GM18873 (cell line): Measurements from ENCODE around the gene ZNF567.
"Not testable (repeated sequence)": the region's sequence is repeated elsewhere in the genome, so short reads cannot be mapped to it uniquely, and the experiment has no call there.

Source experiments
- ATAC-seq: cut with Tn5 transposase; IDR thresholded peaks from one replicate; pipeline ENCODE4 v1.9.1; 2021; ENCODE audit warnings: mild to moderate bottlenecking, moderate library complexity, moderate number of reproducible peaks; ENCODE audit not compliant: unreplicated experiment, low FRiP score

The ZNF567 gene

GRCh38 chr19:36687214-36688056 is at the start of gene ZNF567:
Gene ZNF567, plus strand, starts transcription at chr19:36687612. Its CDS starts 7,256 bp downstream, at chr19:36694868.
- peak; percentile 75 for ATAC-seq

GRCh38 chr19:36638862-36639510 is 48.4 kb upstream of the ZNF567 start:
- ATAC-seq = no peak

- ATAC-seq = no peak
These were observed 40.7 kb upstream of the ZNF567 start for GRCh38 chr19:36646746-36647145.

- no peak for ATAC-seq
These were observed 34.5 kb upstream of the ZNF567 start for GRCh38 chr19:36652958-36653357.

- no peak for ATAC-seq
These were observed 21.6 kb upstream of the ZNF567 start for GRCh38 chr19:36665832-36666231.

- no peak for ATAC-seq
These were observed 18.8 kb upstream of the ZNF567 start for GRCh38 chr19:36668646-36669045.

GRCh38 chr19:36672368-36672767 is 15.0 kb upstream of the ZNF567 start:
- ATAC-seq = no peak

GRCh38 chr19:36674201-36674600 is 13.2 kb upstream of the ZNF567 start:
- no peak for ATAC-seq

- no peak for ATAC-seq
These were observed 8.0 kb upstream of the ZNF567 start for GRCh38 chr19:36679455-36679854.

GRCh38 chr19:36685835-36686234 is 1.6 kb upstream of the ZNF567 start:
- ATAC-seq = no peak

GRCh38 chr19:36686365-36687213 is 823 bp upstream of the ZNF567 start:
- no peak for ATAC-seq

- no peak for ATAC-seq
These were observed 646 bp downstream of the ZNF567 start for GRCh38 chr19:36688058-36688457.

GRCh38 chr19:36707134-36707533 is 19.7 kb downstream of the ZNF567 start:
- no peak for ATAC-seq

GRCh38 chr19:36709423-36709822 is 22.0 kb downstream of the ZNF567 start:
- ATAC-seq = no peak

GRCh38 chr19:36719687-36720556 is 32.5 kb downstream of the ZNF567 start:
- no peak for ATAC-seq

- not testable (repeated sequence) for ATAC-seq
These were observed 48.8 kb downstream of the ZNF567 start for GRCh38 chr19:36736166-36736565.

- ATAC-seq = no peak
These were observed 58.5 kb downstream of the ZNF567 start for GRCh38 chr19:36745870-36746269.

- no peak for ATAC-seq
These were observed 60.3 kb downstream of the ZNF567 start for GRCh38 chr19:36747750-36748149.

GRCh38 chr19:36748431-36749275 is 61.2 kb downstream of the ZNF567 start:
- no peak for ATAC-seq
